LNCAP (cell line): ENCODE data around the gene ACY1.

Experiments used
- CTCF ChIP-seq: fragments of 450-650 bp; IDR thresholded peaks from 2 replicates; pipeline ENCODE4 v1.5.1; 2017; ENCODE audit warnings: mild to moderate bottlenecking

Gene ACY1

GRCh38 chr3:51986010-51986947, 2.9 kb downstream of the ACY1 start:
- TF ChIP-seq CTCF: no peak

- no peak for TF ChIP-seq CTCF
Observed at GRCh38 chr3:51987568-51987967, 4.2 kb downstream of the ACY1 start.

GRCh38 chr3:51988286-51989146, 5.2 kb downstream of the ACY1 start:
- no peak for TF ChIP-seq CTCF

- no peak for TF ChIP-seq CTCF
Observed at GRCh38 chr3:51992017-51992682, 8.8 kb downstream of the ACY1 start.

- TF ChIP-seq CTCF: no peak
Observed at GRCh38 chr3:51994530-51994929, 11.2 kb downstream of the ACY1 start.

DNA sequence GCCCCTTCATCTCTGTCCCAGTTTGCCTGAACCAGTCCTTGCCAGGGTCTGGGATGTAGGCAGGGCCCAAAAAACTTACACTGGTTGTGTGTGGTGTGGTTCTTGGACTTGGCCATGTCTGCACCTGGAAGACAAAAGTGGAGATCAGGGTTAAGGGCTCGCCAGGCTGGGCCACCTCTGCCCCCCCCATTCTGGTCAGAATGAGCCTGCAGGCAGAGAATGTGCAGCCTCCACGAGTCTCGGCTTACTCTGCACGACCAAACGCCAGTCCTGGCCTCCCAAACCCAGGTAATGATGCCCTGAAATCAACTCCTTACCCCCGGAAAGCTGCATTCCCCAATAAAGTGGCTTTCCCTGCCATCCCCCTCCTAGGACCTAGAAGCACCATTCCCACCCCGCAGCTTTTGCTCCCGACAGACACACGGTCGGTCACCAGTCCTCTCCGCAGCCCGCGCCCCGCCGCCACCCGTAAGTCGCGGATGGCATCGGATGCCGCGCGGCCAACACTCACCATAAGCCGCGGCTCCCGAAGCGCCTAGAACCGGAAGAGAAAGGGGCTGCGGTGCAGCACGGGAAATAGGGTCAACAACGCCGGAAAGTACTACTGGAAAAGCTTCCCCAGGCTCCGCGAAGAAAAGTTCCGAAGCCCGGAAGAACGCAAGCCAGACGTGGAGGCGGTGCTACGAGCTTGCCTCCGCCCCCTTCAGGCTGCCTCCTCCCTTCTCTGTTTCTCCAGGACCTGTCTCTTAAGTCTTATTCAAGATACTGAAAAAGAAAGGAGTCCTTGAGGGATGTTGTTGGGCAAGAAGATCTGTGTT, 12.2 kb downstream of the ACY1 start, which contains the start of gene RPL29:
RPL29 (minus strand) TSS at position 550 of the 818 bp plus-strand sequence; CDS start at position 116, 434 bp downstream.
- TF ChIP-seq CTCF: no peak
